ENCODE results near the gene SP100.

Gene SP100

GRCh38 chr2:230418341-230419016 lies 2.5 kb downstream of the SP100 start:
- Histone ChIP-seq H2AFZ (ENCODE audit: low read depth, low read length, severe bottlenecking) (no peak overlapping the region), H3K27me3 (ENCODE audit: low read length) (no peaks in the 10 kb centered on the region), H3K27ac (ENCODE audit: low read depth, low read length) (peak overlapping the region; percentile 92), H3K4me2 (ENCODE audit: low read depth, low read length, poor library complexity, severe bottlenecking) (peak overlapping the region; percentile 99), H3K9me2 (replicated peaks; ENCODE audit: insufficient read depth, low read length) (no peaks in the 10 kb centered on the region), H3K9me3 (ENCODE audit: insufficient read depth, low read length) (no peaks in the 10 kb centered on the region), H3K9ac (ENCODE audit: low read length) (peak overlapping the region; percentile 52), H3K36me3 (ENCODE audit: low read length) (peaks cover 10% of the 10 kb centered on the region), H3F3A (ENCODE audit: insufficient read depth) (peaks cover 32% of the 10 kb centered on the region), H3K79me2 (ENCODE audit: insufficient read depth, low read length) (peaks cover 70% of the 10 kb centered on the region), H4K20me1 (ENCODE audit: low read depth, low read length) (peaks cover 1% of the 10 kb centered on the region; the same call in 1 of the 2 replicates), H3K4me3 (ENCODE audit: insufficient read depth, low read length, poor library complexity, severe bottlenecking) (peak overlapping the region; percentile 77)
- TF ChIP-seq EZH2phosphoT487 (conservative IDR thresholded peaks at IDR 0.05; ENCODE audit: low read length) (no peak), CTCF (IDR thresholded peaks at IDR 0.05; ENCODE audit: insufficient read depth, low read length, poor library complexity, severe bottlenecking) (no peak)

GRCh38 chr2:230419181-230419580 lies 3.2 kb downstream of the SP100 start:
- H3K4me2 ChIP-seq (ENCODE audit: low read depth, low read length, poor library complexity, severe bottlenecking), result peak overlapping the region; percentile 99

DNA sequence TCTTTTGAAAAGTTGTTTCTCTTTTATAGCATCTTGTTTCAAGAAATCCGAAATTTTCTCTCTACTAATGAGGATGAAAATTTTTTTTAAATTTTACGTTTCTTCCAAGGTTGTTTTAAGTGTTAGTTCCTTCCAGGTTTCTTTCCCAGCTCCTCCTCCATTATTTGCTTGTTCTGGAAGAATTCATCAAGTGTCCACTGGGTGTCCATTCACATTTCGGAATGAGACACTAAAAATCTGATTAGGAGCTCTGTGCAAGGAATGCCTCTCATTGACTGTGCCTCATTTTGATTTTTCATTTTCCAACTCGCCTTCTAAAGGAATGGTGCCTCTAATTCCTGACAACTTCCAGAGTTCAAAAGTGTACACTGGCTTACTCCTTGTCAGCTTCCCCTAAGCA lies 6.1 kb downstream of the SP100 start:
- no peak overlapping the region for H3K4me2 ChIP-seq (ENCODE audit: low read depth, low read length, poor library complexity, severe bottlenecking)
- peaks cover 4% of the 10 kb centered on the region; the same call in 1 of the 2 replicates for H4K20me1 ChIP-seq (ENCODE audit: low read depth, low read length)
- H3K27me3 ChIP-seq (ENCODE audit: low read length), result no peaks in the 10 kb centered on the region
- no peak overlapping the region for H3K27ac ChIP-seq (ENCODE audit: low read depth, low read length)
- H3K4me3 ChIP-seq (ENCODE audit: insufficient read depth, low read length, poor library complexity, severe bottlenecking), result no peak overlapping the region
- TF ChIP-seq CTCF (IDR thresholded peaks at IDR 0.05; ENCODE audit: insufficient read depth, low read length, poor library complexity, severe bottlenecking), result no peak
- no peak for TF ChIP-seq EZH2phosphoT487 (conservative IDR thresholded peaks at IDR 0.05; ENCODE audit: low read length)
- H3K9ac ChIP-seq (ENCODE audit: low read length), result no peak overlapping the region
- peaks cover 20% of the 10 kb centered on the region for H3F3A ChIP-seq (ENCODE audit: insufficient read depth)
- peaks cover 100% of the 10 kb centered on the region for H3K79me2 ChIP-seq (ENCODE audit: insufficient read depth, low read length)
- H2AFZ ChIP-seq (ENCODE audit: low read depth, low read length, severe bottlenecking), result no peak overlapping the region
- H3K9me2 ChIP-seq (replicated peaks; ENCODE audit: insufficient read depth, low read length), result no peaks in the 10 kb centered on the region
- H3K9me3 ChIP-seq (ENCODE audit: insufficient read depth, low read length), result no peaks in the 10 kb centered on the region
- H3K36me3 ChIP-seq (ENCODE audit: low read length), result peaks cover 14% of the 10 kb centered on the region

More at GRCh38 chr2:230419181-230419580, 3.2 kb downstream of the SP100 start:
- peaks cover 77% of the 10 kb centered on the region for H3K79me2 ChIP-seq (ENCODE audit: insufficient read depth, low read length)
- H3K9me3 ChIP-seq (ENCODE audit: insufficient read depth, low read length), result no peaks in the 10 kb centered on the region
- H4K20me1 ChIP-seq (ENCODE audit: low read depth, low read length), result peaks cover 4% of the 10 kb centered on the region; the same call in 1 of the 2 replicates
- no peaks in the 10 kb centered on the region for H3K9me2 ChIP-seq (replicated peaks; ENCODE audit: insufficient read depth, low read length)
- TF ChIP-seq EZH2phosphoT487 (conservative IDR thresholded peaks at IDR 0.05; ENCODE audit: low read length), result no peak
- TF ChIP-seq CTCF (IDR thresholded peaks at IDR 0.05; ENCODE audit: insufficient read depth, low read length, poor library complexity, severe bottlenecking), result no peak
- peak overlapping the region; percentile 77 for H3K4me3 ChIP-seq (ENCODE audit: insufficient read depth, low read length, poor library complexity, severe bottlenecking)
- peaks cover 27% of the 10 kb centered on the region for H3F3A ChIP-seq (ENCODE audit: insufficient read depth)
- peak overlapping the region; percentile 52 for H3K9ac ChIP-seq (ENCODE audit: low read length)
- peaks cover 11% of the 10 kb centered on the region for H3K36me3 ChIP-seq (ENCODE audit: low read length)
- H2AFZ ChIP-seq (ENCODE audit: low read depth, low read length, severe bottlenecking), result no peak overlapping the region
- H3K27ac ChIP-seq (ENCODE audit: low read depth, low read length), result peak overlapping the region; percentile 92; the same call in 1 of the 2 replicates
- H3K27me3 ChIP-seq (ENCODE audit: low read length), result no peaks in the 10 kb centered on the region
